Natural killer cell (primary cell): ENCODE data around the gene DSCAML1. TPM values are rescaled to one million over a fixed set of nuclear protein-coding genes. Genes with fewer than 3 reads are reported as not detected.

ENCODE experiments used
- ATAC-seq, 3 donors: fragments of 150-1000 bp in 2 of 3; fragments of 200-7000 bp in 1 of 3; cut with Tn5 transposase; 1 replicate in 1 of 3; 2 replicates in 2 of 3; pipeline ENCODE4 v1.10.0; 2021; ENCODE audit warnings: mild to moderate bottlenecking in 2 of 3, moderate library complexity in 2 of 3
- DNase-seq, 2 donors: peaks; one replicate each; pipeline versions ENCODE4 v3.0.0 to v3.0.0-alpha.2; 2013 to 2021; ENCODE audit warnings: mixed read lengths in 1 of 2
- H3K27ac ChIP-seq: one replicate; pipeline ENCODE4 v1.5.1; 2013; ENCODE audit warnings: mild to moderate bottlenecking, low read length
- H3K27me3 ChIP-seq: one replicate; pipeline ENCODE4 v1.6.1; 2013; ENCODE audit warnings: low read length; ENCODE audit not compliant: control insufficient read depth, insufficient read depth
- H3K36me3 ChIP-seq: one replicate; pipeline ENCODE4 v1.6.1; 2013; ENCODE audit warnings: low read length; ENCODE audit not compliant: control insufficient read depth, insufficient read depth
- H3K4me1 ChIP-seq: one replicate; pipeline ENCODE4 v1.6.1; 2013; ENCODE audit warnings: low read length; ENCODE audit not compliant: control insufficient read depth, insufficient read depth
- H3K4me3 ChIP-seq: one replicate; pipeline ENCODE4 v1.5.1; 2013; ENCODE audit warnings: low read length
- H3K9me3 ChIP-seq: one replicate; pipeline ENCODE4 v1.6.1; 2013; ENCODE audit warnings: low read length; ENCODE audit not compliant: control insufficient read depth, insufficient read depth
- H3K27ac Mint-ChIP-seq, 2 donors: one replicate each; pipeline ENCODE4 v1.8.0; 2022; ENCODE audit warnings: mild to moderate bottlenecking in 2 of 2, mixed read lengths in 2 of 2, moderate library complexity in 1 of 2
- H3K27me3 Mint-ChIP-seq, 2 donors: one replicate each; pipeline ENCODE4 v1.8.0; 2022; ENCODE audit warnings: low read depth in 2 of 2, mixed read lengths in 2 of 2
- H3K36me3 Mint-ChIP-seq: one replicate; pipeline ENCODE4 v1.8.0; 2022; ENCODE audit warnings: mixed read lengths
- H3K4me1 Mint-ChIP-seq, 2 donors: one replicate each; pipeline ENCODE4 v1.8.0; 2022; ENCODE audit warnings: mixed read lengths in 2 of 2
- H3K4me3 Mint-ChIP-seq: one replicate; pipeline ENCODE4 v1.8.0; 2022; ENCODE audit warnings: mild to moderate bottlenecking, moderate library complexity, mixed read lengths
- H3K9me3 Mint-ChIP-seq, 2 donors: one replicate each; pipeline ENCODE4 v1.8.0; 2022; ENCODE audit warnings: mixed read lengths in 2 of 2
- CTCF ChIP-seq: fragments of 200-600 bp; IDR thresholded peaks from one replicate; pipeline ENCODE4 v1.8.0; 2022; ENCODE audit warnings: antibody characterized with exemption
- WGBS: methylation state at CpG from one replicate; pipeline ENCODE4 v1.1.7; 2013; ENCODE audit warnings: missing lambda C conversion rate; ENCODE audit not compliant: insufficient coverage; 5-methylcytosine and 5-hydroxymethylcytosine counted together
- intact Hi-C: fragments of 100-400 bp; cut with micrococcal nuclease; formaldehyde crosslinking; loops from one replicate; pipeline ENCODE4 v1.14.2; 2022
- total RNA-seq, 4 donors: library from RNA; stranded (reverse); fragments of 120-200 nt in 1 of 4; gene quantifications; one replicate each; pipeline versions ENCODE4 v1.2.3 to v1.2.4, GENCODE V29; 2013 to 2022

The DSCAML1 gene
- total RNA-seq, 3 donors from 2014 or later (not counting 1 experiment from before 2014, with no cell fraction given): 0.66 TPM; not detected in 2

- Histone ChIP-seq H3K27me3 (no peaks in the 10 kb centered on the region), H3K9me3 (no peaks in the 10 kb centered on the region), H3K4me1 (no peaks in the 10 kb centered on the region), H3K4me3 (no peak overlapping the region), H3K36me3 (no peaks in the 10 kb centered on the region), H3K27ac (no peak overlapping the region)
- no peak for ATAC-seq
- H3K4me1 Mint-ChIP-seq: no peaks in the 10 kb centered on the region
- H3K27me3 Mint-ChIP-seq: peaks cover 8 to 14% of the 10 kb centered on the region in 2 donors
- no peaks in the 10 kb centered on the region for H3K36me3 Mint-ChIP-seq
- H3K4me3 Mint-ChIP-seq: no peak overlapping the region
- WGBS: 83% methylated on average over 5 of the region's 6 CpGs
- peaks cover 0 to 5% of the 10 kb centered on the region in 2 donors for H3K9me3 Mint-ChIP-seq
- intact Hi-C loops: no loop called here
- no peak overlapping the region for H3K27ac Mint-ChIP-seq
- no peak for TF ChIP-seq CTCF
- DNase-seq: no peak
These were observed 343.0 kb downstream of the DSCAML1 start for GRCh38 chr11:117453886-117454563.

- H3K27me3 ChIP-seq: no peaks in the 10 kb centered on the region
- no peaks in the 10 kb centered on the region for H3K36me3 Mint-ChIP-seq
- no peaks in the 10 kb centered on the region for H3K4me1 ChIP-seq
- no peak overlapping the region for H3K4me3 ChIP-seq
- no peak for TF ChIP-seq CTCF
- no peaks in the 10 kb centered on the region for H3K4me1 Mint-ChIP-seq
- peaks cover under 1 to 2% of the 10 kb centered on the region in 2 donors for H3K9me3 Mint-ChIP-seq
- no peak overlapping the region for H3K27ac ChIP-seq
- ATAC-seq: no peak
- intact Hi-C loops: no loop called here
- no peaks in the 10 kb centered on the region for H3K9me3 ChIP-seq
- no peak for DNase-seq
- no peak overlapping the region for H3K27ac Mint-ChIP-seq
- no peaks in the 10 kb centered on the region for H3K36me3 ChIP-seq
- H3K27me3 Mint-ChIP-seq: peaks cover 11 to 20% of the 10 kb centered on the region in 2 donors
- H3K4me3 Mint-ChIP-seq: no peak overlapping the region
- WGBS: 91% methylated on average over 9 of the region's 9 CpGs
These were observed 347.8 kb downstream of the DSCAML1 start for GRCh38 chr11:117449111-117449693.

GRCh38 chr11:117444711-117445658, 352.0 kb downstream of the DSCAML1 start:
- Histone ChIP-seq H3K27me3 (no peaks in the 10 kb centered on the region), H3K36me3 (no peaks in the 10 kb centered on the region), H3K4me1 (no peaks in the 10 kb centered on the region), H3K27ac (no peak overlapping the region), H3K9me3 (no peaks in the 10 kb centered on the region), H3K4me3 (no peak overlapping the region)
- WGBS: 81% methylated on average over 17 of the region's 17 CpGs
- peaks cover 20 to 31% of the 10 kb centered on the region in 2 donors for H3K27me3 Mint-ChIP-seq
- TF ChIP-seq CTCF: no peak
- no peak overlapping the region for H3K4me3 Mint-ChIP-seq
- H3K4me1 Mint-ChIP-seq: no peaks in the 10 kb centered on the region
- DNase-seq (no peak), ATAC-seq (no peak)
- no peak overlapping the region for H3K27ac Mint-ChIP-seq
- peaks cover 0 to 2% of the 10 kb centered on the region in 2 donors for H3K9me3 Mint-ChIP-seq
- intact Hi-C loops: no loop called here
- no peaks in the 10 kb centered on the region for H3K36me3 Mint-ChIP-seq
